ENCODE measurements around the gene PYHIN1.

The PYHIN1 gene

GRCh38 chr1:158945061-158945460 is 13.7 kb downstream of the PYHIN1 start:
- H3K4me3 ChIP-seq (ENCODE audit: low read depth, low read length): no peak overlapping the region
- in situ Hi-C loops (cut with HindIII; ENCODE audit: low sequenced_read_pairs): no loop called here
- no peak for DNase-seq (ENCODE audit: low read depth)
- TF ChIP-seq CTCF (IDR thresholded peaks at IDR 0.05; ENCODE audit: low read depth, low read length, missing control alignments): no peak

- in situ Hi-C loops (cut with HindIII; ENCODE audit: low sequenced_read_pairs): no loop called here
Observed at GRCh38 chr1:158946785-158947184, 15.4 kb downstream of the PYHIN1 start.

GRCh38 chr1:158951956-158952355 is 20.6 kb downstream of the PYHIN1 start:
- H3K4me3 ChIP-seq (ENCODE audit: low read depth, low read length): no peak overlapping the region
- DNase-seq (ENCODE audit: low read depth): no peak
- TF ChIP-seq CTCF (IDR thresholded peaks at IDR 0.05; ENCODE audit: low read depth, low read length, missing control alignments): no peak
- in situ Hi-C loops (cut with HindIII; ENCODE audit: low sequenced_read_pairs): no loop called here

More at GRCh38 chr1:158946785-158947184, 15.4 kb downstream of the PYHIN1 start:
- no peak for DNase-seq (ENCODE audit: low read depth)
- H3K4me3 ChIP-seq (ENCODE audit: low read depth, low read length): no peak overlapping the region
- TF ChIP-seq CTCF (IDR thresholded peaks at IDR 0.05; ENCODE audit: low read depth, low read length, missing control alignments): no peak

- no peak overlapping the region for H3K4me3 ChIP-seq (ENCODE audit: low read depth, low read length)
- no peak for DNase-seq (ENCODE audit: low read depth)
- in situ Hi-C loops (cut with HindIII; ENCODE audit: low sequenced_read_pairs): no loop called here
- TF ChIP-seq CTCF (IDR thresholded peaks at IDR 0.05; ENCODE audit: low read depth, low read length, missing control alignments): no peak
Observed at GRCh38 chr1:158952416-158952815, 21.1 kb downstream of the PYHIN1 start.

- no peak for TF ChIP-seq CTCF (IDR thresholded peaks at IDR 0.05; ENCODE audit: low read depth, low read length, missing control alignments)
- no peak overlapping the region for H3K4me3 ChIP-seq (ENCODE audit: low read depth, low read length)
- in situ Hi-C loops (cut with HindIII; ENCODE audit: low sequenced_read_pairs): no loop called here
- DNase-seq (ENCODE audit: low read depth): no peak
Observed at GRCh38 chr1:158961178-158961577, 29.8 kb downstream of the PYHIN1 start.

- in situ Hi-C loops (cut with HindIII; ENCODE audit: low sequenced_read_pairs): no loop called here
- no peak for DNase-seq (ENCODE audit: low read depth)
- no peak for TF ChIP-seq CTCF (IDR thresholded peaks at IDR 0.05; ENCODE audit: low read depth, low read length, missing control alignments)
- no peak overlapping the region for H3K4me3 ChIP-seq (ENCODE audit: low read depth, low read length)
Observed at GRCh38 chr1:158962983-158963382, 31.6 kb downstream of the PYHIN1 start.

- TF ChIP-seq CTCF (IDR thresholded peaks at IDR 0.05; ENCODE audit: low read depth, low read length, missing control alignments): no peak
- in situ Hi-C loops (cut with HindIII; ENCODE audit: low sequenced_read_pairs): no loop called here
- no peak for DNase-seq (ENCODE audit: low read depth)
- no peak overlapping the region for H3K4me3 ChIP-seq (ENCODE audit: low read depth, low read length)
Observed at GRCh38 chr1:158969166-158969565, 37.8 kb downstream of the PYHIN1 start.
